Spleen (tissue), 7 donors: Measurements from ENCODE around the gene ODAD3.
A peak's percentile ranks its signal among the peaks of the same experiment; 100 is the strongest.

ENCODE experiments used
- POLR2A ChIP-seq, 3 donors: fragments of 450-650 bp; IDR thresholded peaks; one replicate each; pipeline ENCODE4 v1.5.1; 2017; ENCODE audit warnings: antibody characterized with exemption in 3 of 3, mild to moderate bottlenecking in 1 of 3
- POLR2AphosphoS5 ChIP-seq, 3 donors: sonication (generic); formaldehyde crosslinking; IDR thresholded peaks; one replicate each; pipeline ENCODE4 v1.5.1; 2017; ENCODE audit warnings: antibody characterized with exemption in 3 of 3
- TF ChIP-seq, protein P1 (sequence below), 11 experiments: fragments of 200-600 bp in 7 of 11; fragments of 450-650 bp in 4 of 11; sonication (generic) in 4 of 11; IDR thresholded peaks in 8 of 11; conservative IDR thresholded peaks in 3 of 11; 1 replicate in 7 of 11; 2 replicates in 4 of 11; pipeline versions ENCODE4 v1.4.0 to v1.8.0; 2016 to 2021; ENCODE audit warnings: antibody characterized with exemption in 11 of 11, inconsistent platforms in 4 of 11, mild to moderate bottlenecking in 1 of 11
- donor health status: DM: no; HTN: no; CAD: no; lungs with moderate emphysema.
- donor health status: DM: no; HTN: no; CAD: no.
- donor health status: DM: no; HTN: no; CAD: no.

DNA sequence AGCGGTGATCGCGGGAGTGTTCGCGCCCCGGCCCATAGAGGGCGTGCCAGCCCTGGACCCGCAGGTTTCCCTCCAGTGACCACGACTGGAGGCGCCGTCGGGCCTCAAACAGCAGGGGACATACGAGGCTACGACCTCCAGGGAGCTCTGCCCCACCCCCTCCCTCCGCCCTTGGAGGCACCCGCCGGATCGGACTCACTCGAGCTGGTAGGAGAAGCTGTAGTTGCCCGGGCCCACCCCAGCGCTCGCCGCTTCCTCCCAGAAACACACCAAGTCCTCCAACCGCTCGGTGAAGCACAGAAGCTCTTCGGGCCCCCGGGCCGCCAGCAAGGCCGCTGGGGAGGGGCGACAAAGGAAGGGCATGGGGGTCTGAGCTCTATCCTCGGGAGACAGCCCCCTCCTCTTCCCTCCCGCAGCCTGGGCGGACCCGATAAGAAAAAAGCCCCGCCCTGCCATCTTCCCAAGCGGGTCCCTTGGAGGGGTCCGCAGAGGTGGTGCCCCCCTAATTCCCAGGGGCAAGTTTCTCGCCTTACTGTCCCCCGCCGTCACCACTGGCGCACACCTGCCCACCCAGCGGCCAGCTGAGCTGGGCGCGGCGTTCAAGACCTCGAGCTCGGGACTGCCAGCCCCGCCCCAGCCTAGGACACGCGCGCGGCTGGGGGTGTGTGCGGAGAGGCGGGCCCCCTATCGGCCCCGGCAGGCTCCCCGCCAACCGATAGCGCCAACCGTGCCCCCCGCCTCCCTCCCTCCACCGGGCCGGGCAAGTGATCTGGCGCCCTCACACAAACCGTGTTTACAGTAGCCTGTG lies 51.8 kb downstream of the ODAD3 start:
- TF ChIP-seq, protein P1, sequence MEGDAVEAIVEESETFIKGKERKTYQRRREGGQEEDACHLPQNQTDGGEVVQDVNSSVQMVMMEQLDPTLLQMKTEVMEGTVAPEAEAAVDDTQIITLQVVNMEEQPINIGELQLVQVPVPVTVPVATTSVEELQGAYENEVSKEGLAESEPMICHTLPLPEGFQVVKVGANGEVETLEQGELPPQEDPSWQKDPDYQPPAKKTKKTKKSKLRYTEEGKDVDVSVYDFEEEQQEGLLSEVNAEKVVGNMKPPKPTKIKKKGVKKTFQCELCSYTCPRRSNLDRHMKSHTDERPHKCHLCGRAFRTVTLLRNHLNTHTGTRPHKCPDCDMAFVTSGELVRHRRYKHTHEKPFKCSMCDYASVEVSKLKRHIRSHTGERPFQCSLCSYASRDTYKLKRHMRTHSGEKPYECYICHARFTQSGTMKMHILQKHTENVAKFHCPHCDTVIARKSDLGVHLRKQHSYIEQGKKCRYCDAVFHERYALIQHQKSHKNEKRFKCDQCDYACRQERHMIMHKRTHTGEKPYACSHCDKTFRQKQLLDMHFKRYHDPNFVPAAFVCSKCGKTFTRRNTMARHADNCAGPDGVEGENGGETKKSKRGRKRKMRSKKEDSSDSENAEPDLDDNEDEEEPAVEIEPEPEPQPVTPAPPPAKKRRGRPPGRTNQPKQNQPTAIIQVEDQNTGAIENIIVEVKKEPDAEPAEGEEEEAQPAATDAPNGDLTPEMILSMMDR (IDR thresholded peaks at IDR 0.05 in 8 of 11, conservative IDR thresholded peaks at IDR 0.05 in 3 of 11): peak in 10 of 11 experiments; percentile 48 to 82 (median 74)
- TF ChIP-seq POLR2AphosphoS5 (IDR thresholded peaks at IDR 0.05): peak; percentile 48 to 64 (median 51)
- TF ChIP-seq POLR2A (IDR thresholded peaks at IDR 0.05): no peak
